ENCODE results near the gene PLEKHA6. TPM values are rescaled to one million over a fixed set of nuclear protein-coding genes. Genes with fewer than 3 reads are reported as not detected.
A peak's percentile ranks its signal among the peaks of the same experiment; 100 is the strongest.

PLEKHA6 gene
- total RNA-seq, 6 experiments from 2014 or later, result 16.6 to 31.1 (median 22.1) TPM

DNA sequence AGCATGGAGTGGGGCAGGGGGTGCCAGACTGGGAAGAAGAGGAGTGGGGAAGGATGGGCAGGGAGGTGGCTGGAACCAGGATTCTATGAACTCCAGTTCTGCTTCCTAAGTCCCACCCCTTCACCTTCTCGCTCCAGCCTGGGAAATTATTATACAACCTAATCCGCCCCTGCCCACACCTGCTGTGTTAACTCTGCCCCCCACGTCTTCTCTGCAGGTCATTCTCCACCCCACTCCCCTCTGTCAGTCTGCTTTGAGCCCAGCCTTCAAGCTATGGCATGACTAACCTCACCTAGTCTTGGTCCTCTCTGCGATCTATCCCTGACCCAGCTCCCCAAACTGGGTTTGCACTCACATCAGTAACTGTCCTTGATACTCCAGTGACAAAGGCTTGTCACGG lies 99.9 kb downstream of the PLEKHA6 start:
- intact Hi-C loops (cut with DNase I), result no loop called here
- WGBS (ENCODE audit: insufficient coverage, low coverage, low lambda C conversion rate, missing lambda C conversion rate), result 76% methylated on average over 5 of the region's 5 CpGs
- Histone ChIP-seq H3K9me3 (no peaks in the 10 kb centered on the region), H3K36me3 (peaks cover 0 to 16% (median 7%) of the 10 kb centered on the region in 4 donors), H3K27me3 (no peaks in the 10 kb centered on the region), H3K27ac (no peak overlapping the region), H3K4me3 (no peak overlapping the region), H3K4me1 (peaks cover 0 to 56% (median 27%) of the 10 kb centered on the region in 4 donors)
- no peak for ATAC-seq
- no peak for DNase-seq
- TF ChIP-seq, protein P1, sequence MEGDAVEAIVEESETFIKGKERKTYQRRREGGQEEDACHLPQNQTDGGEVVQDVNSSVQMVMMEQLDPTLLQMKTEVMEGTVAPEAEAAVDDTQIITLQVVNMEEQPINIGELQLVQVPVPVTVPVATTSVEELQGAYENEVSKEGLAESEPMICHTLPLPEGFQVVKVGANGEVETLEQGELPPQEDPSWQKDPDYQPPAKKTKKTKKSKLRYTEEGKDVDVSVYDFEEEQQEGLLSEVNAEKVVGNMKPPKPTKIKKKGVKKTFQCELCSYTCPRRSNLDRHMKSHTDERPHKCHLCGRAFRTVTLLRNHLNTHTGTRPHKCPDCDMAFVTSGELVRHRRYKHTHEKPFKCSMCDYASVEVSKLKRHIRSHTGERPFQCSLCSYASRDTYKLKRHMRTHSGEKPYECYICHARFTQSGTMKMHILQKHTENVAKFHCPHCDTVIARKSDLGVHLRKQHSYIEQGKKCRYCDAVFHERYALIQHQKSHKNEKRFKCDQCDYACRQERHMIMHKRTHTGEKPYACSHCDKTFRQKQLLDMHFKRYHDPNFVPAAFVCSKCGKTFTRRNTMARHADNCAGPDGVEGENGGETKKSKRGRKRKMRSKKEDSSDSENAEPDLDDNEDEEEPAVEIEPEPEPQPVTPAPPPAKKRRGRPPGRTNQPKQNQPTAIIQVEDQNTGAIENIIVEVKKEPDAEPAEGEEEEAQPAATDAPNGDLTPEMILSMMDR (IDR thresholded peaks at IDR 0.05), result no peak
- TF ChIP-seq POLR2A (IDR thresholded peaks at IDR 0.05), result no peak

- no peak for ATAC-seq
- WGBS (ENCODE audit: insufficient coverage, low coverage, low lambda C conversion rate, missing lambda C conversion rate), result no CpG with 5 or more reads among the region's 18 CpGs
Observed at GRCh38 chr1:204259196-204259595, 100.5 kb downstream of the PLEKHA6 start.

GRCh38 chr1:204258213-204259115 lies 101.3 kb downstream of the PLEKHA6 start:
- ATAC-seq (peak; percentile 27 to 39 (median 32)), DNase-seq (peak in 2 of 3 donors; percentile 67)
- Histone ChIP-seq H3K36me3 (peaks cover 0 to 16% (median 7%) of the 10 kb centered on the region in 4 donors), H3K27ac (no peak overlapping the region), H3K9me3 (no peaks in the 10 kb centered on the region), H3K27me3 (no peaks in the 10 kb centered on the region), H3K4me3 (no peak overlapping the region), H3K4me1 (peaks cover 0 to 54% (median 26%) of the 10 kb centered on the region in 4 donors)
- intact Hi-C loops (cut with DNase I), result no loop called here
- TF ChIP-seq POLR2A (IDR thresholded peaks at IDR 0.05), result no peak
- TF ChIP-seq, protein P1 (IDR thresholded peaks at IDR 0.05), result peak; percentile 60 to 80 (median 64)
- 68% methylated on average over 2 of the region's 7 CpGs for WGBS (ENCODE audit: insufficient coverage, low coverage, low lambda C conversion rate, missing lambda C conversion rate)

More at GRCh38 chr1:204259196-204259595, 100.5 kb downstream of the PLEKHA6 start:
- no peak overlapping the region for H3K4me3 ChIP-seq
- peaks cover 0 to 56% (median 27%) of the 10 kb centered on the region in 4 donors for H3K4me1 ChIP-seq
- H3K27me3 ChIP-seq, result no peaks in the 10 kb centered on the region
- TF ChIP-seq, protein P1 (IDR thresholded peaks at IDR 0.05), result no peak
- no peak for TF ChIP-seq POLR2A (IDR thresholded peaks at IDR 0.05)
- no peak overlapping the region for H3K27ac ChIP-seq
- DNase-seq, result no peak
- no peaks in the 10 kb centered on the region for H3K9me3 ChIP-seq
- H3K36me3 ChIP-seq, result peaks cover 0 to 16% (median 7%) of the 10 kb centered on the region in 4 donors
- intact Hi-C loops (cut with DNase I), result no loop called here

DNA sequence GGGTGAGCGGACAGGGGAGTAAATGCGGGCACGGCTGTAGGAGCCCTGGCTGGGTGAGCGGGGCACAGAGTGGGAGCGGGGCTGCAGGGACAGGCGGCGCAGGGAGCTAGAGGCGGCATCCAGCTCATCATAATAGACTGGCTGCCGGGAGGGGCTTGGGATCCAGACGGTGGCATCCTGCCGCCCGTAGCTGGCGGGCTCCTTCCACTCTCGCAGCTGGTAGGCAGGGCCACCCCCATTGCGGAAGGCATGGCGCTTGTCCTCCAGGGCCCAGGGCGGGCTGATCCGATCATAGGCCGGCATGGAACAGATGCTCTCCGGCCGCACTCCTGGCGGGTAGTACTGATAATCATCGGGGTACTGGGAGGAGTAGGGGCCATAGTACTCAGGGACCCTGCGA lies 102.3 kb downstream of the PLEKHA6 start:
- no peak for DNase-seq
- H3K27me3 ChIP-seq, result no peaks in the 10 kb centered on the region
- H3K4me3 ChIP-seq, result no peak overlapping the region
- no peak overlapping the region for H3K27ac ChIP-seq
- TF ChIP-seq, protein P1 (IDR thresholded peaks at IDR 0.05), result no peak
- TF ChIP-seq POLR2A (IDR thresholded peaks at IDR 0.05), result no peak
- H3K36me3 ChIP-seq, result peaks cover 0 to 16% (median 7%) of the 10 kb centered on the region in 4 donors
- ATAC-seq, result no peak
- no peaks in the 10 kb centered on the region for H3K9me3 ChIP-seq
- H3K4me1 ChIP-seq, result peaks cover 0 to 56% (median 26%) of the 10 kb centered on the region in 4 donors
- 80% methylated on average over 1 of the region's 24 CpGs for WGBS (ENCODE audit: insufficient coverage, low coverage, low lambda C conversion rate, missing lambda C conversion rate)
- intact Hi-C loops (cut with DNase I), result no loop called here

Measured in right lobe of liver (tissue), 6 donors.